Left renal cortex interstitium (tissue), 4 donors: ENCODE data around the gene RGL1. TPM values are rescaled to one million over a fixed set of nuclear protein-coding genes. Genes with fewer than 3 reads are reported as not detected.

Source experiments
- DNase-seq, 4 donors: peaks; one replicate each; pipeline ENCODE4 v3.0.0-alpha.2; 2013; ENCODE audit warnings: low read depth in 4 of 4, low spot score in 2 of 4, missing footprints in 1 of 4
- polyA plus RNA-seq, 4 donors: library from polyadenylated mRNA; unstranded; fragments of 120-200 nt; gene quantifications; one replicate each; pipeline ENCODE4 v1.2.1, GENCODE V29; 2013; ENCODE audit not compliant: insufficient read length in 4 of 4

RGL1 gene
- polyA plus RNA-seq, 4 donors, result 49.2 to 58.2 (median 51.3) TPM

- DNase-seq, result no peak
Measured at GRCh38 chr1:183859119-183859518, 54.2 kb downstream of the RGL1 start.

- DNase-seq, result no peak
Measured at GRCh38 chr1:183859831-183860230, 54.9 kb downstream of the RGL1 start.

- no peak for DNase-seq
Measured at GRCh38 chr1:183862967-183863366, 58.0 kb downstream of the RGL1 start.

GRCh38 chr1:183863852-183864251, 58.9 kb downstream of the RGL1 start:
- DNase-seq, result no peak

GRCh38 chr1:183864611-183865010, 59.7 kb downstream of the RGL1 start:
- no peak for DNase-seq

GRCh38 chr1:183869230-183869629, 64.3 kb downstream of the RGL1 start:
- no peak for DNase-seq

- no peak for DNase-seq
Measured at GRCh38 chr1:183869664-183870063, 64.7 kb downstream of the RGL1 start.

- DNase-seq, result no peak
Measured at GRCh38 chr1:183870351-183871077, 65.6 kb downstream of the RGL1 start.

GRCh38 chr1:183871142-183871541, 66.2 kb downstream of the RGL1 start:
- no peak for DNase-seq

GRCh38 chr1:183871601-183872000, 66.7 kb downstream of the RGL1 start:
- no peak for DNase-seq

GRCh38 chr1:183872403-183872802, 67.5 kb downstream of the RGL1 start:
- no peak for DNase-seq

GRCh38 chr1:183873642-183874041, 68.7 kb downstream of the RGL1 start:
- DNase-seq, result no peak

GRCh38 chr1:183876309-183876708, 71.4 kb downstream of the RGL1 start:
- DNase-seq, result no peak

GRCh38 chr1:183877053-183877720, 72.3 kb downstream of the RGL1 start:
- no peak for DNase-seq

GRCh38 chr1:183879494-183879893, 74.6 kb downstream of the RGL1 start:
- no peak for DNase-seq

- DNase-seq, result no peak
Measured at GRCh38 chr1:183879966-183880365, 75.0 kb downstream of the RGL1 start.

- DNase-seq, result no peak
Measured at GRCh38 chr1:183880531-183881243, 75.8 kb downstream of the RGL1 start.

GRCh38 chr1:183881387-183882131, 76.6 kb downstream of the RGL1 start:
- peak in 1 of 4 donors; percentile 77 for DNase-seq

- no peak for DNase-seq
Measured at GRCh38 chr1:183882335-183883167, 77.6 kb downstream of the RGL1 start.

GRCh38 chr1:183883623-183884022, 78.7 kb downstream of the RGL1 start:
- no peak for DNase-seq
